ENCODE results near the gene ZNF763.
"Not testable (repeated sequence)": the region's sequence is repeated elsewhere in the genome, so short reads cannot be mapped to it uniquely, and the experiment has no call there.

ZNF763 gene

GRCh38 chr19:11964858-11965645, at the start of gene ZNF763:
Gene ZNF763, plus strand, starts transcription at chr19:11965040. Its CDS starts 169 bp downstream, at chr19:11965209.
- DNase-seq: peak; percentile 51

- no peak for DNase-seq
These were observed 42.9 kb upstream of the ZNF763 start for GRCh38 chr19:11921852-11922495.

- DNase-seq: peak; percentile 92
These were observed 39.8 kb upstream of the ZNF763 start, which contains the start of gene ZNF700 for GRCh38 chr19:11924886-11925650. Gene ZNF700, plus strand, starts transcription at chr19:11925107. Its CDS starts 104 bp downstream, at chr19:11925211.

GRCh38 chr19:11925651-11926187, 39.1 kb upstream of the ZNF763 start:
- not testable (repeated sequence) for DNase-seq

GRCh38 chr19:11927227-11927626, 37.6 kb upstream of the ZNF763 start:
- DNase-seq: no peak

GRCh38 chr19:11931051-11931450, 33.8 kb upstream of the ZNF763 start:
- DNase-seq: no peak

- DNase-seq: no peak
These were observed 33.3 kb upstream of the ZNF763 start for GRCh38 chr19:11931513-11931912.

GRCh38 chr19:11935829-11936228, 29.0 kb upstream of the ZNF763 start:
- DNase-seq: not testable (repeated sequence)

GRCh38 chr19:11938383-11938782, 26.5 kb upstream of the ZNF763 start:
- DNase-seq: not testable (repeated sequence)

- DNase-seq: not testable (repeated sequence)
These were observed 23.4 kb upstream of the ZNF763 start for GRCh38 chr19:11941361-11941887.

GRCh38 chr19:11942008-11942842, 22.6 kb upstream of the ZNF763 start:
- no peak for DNase-seq

GRCh38 chr19:11942843-11943108, 22.1 kb upstream of the ZNF763 start:
- no peak for DNase-seq

- no peak for DNase-seq
These were observed 20.2 kb upstream of the ZNF763 start for GRCh38 chr19:11944656-11945055.

GRCh38 chr19:11948646-11949045, 16.2 kb upstream of the ZNF763 start:
- DNase-seq: no peak

GRCh38 chr19:11949201-11949600, 15.6 kb upstream of the ZNF763 start:
- DNase-seq: no peak

GRCh38 chr19:11949614-11950080, 15.2 kb upstream of the ZNF763 start:
- not testable (repeated sequence) for DNase-seq

- DNase-seq: no peak
These were observed 14.5 kb upstream of the ZNF763 start for GRCh38 chr19:11950312-11950711.

GRCh38 chr19:11963566-11964355, 1.1 kb upstream of the ZNF763 start:
- peak; percentile 30 for DNase-seq

GRCh38 chr19:11964496-11964857, 363 bp upstream of the ZNF763 start:
- DNase-seq: no peak

- no peak for DNase-seq
These were observed 5.3 kb downstream of the ZNF763 start for GRCh38 chr19:11970174-11970573.

GRCh38 chr19:11971041-11971440, 6.2 kb downstream of the ZNF763 start:
- no peak for DNase-seq

Data from DMS 273 treated with DMSO at 0.1 percent for 48 hours (cell line).